A549 treated with Mapracorat at 1 μM for 4 hours (cell line): Measurements from ENCODE around the gene SOWAHD. TPM values are rescaled to one million over a fixed set of nuclear protein-coding genes. Genes with fewer than 3 reads are reported as not detected.

ENCODE experiments used
- total RNA-seq: library from RNA; stranded (reverse); fragments of 200-300 nt; extraction: Qiagen RNA extraction; gene quantifications from 5 replicates; pipeline ENCODE4 v1.2.3, GENCODE V29; 2022

SOWAHD gene, protein sequence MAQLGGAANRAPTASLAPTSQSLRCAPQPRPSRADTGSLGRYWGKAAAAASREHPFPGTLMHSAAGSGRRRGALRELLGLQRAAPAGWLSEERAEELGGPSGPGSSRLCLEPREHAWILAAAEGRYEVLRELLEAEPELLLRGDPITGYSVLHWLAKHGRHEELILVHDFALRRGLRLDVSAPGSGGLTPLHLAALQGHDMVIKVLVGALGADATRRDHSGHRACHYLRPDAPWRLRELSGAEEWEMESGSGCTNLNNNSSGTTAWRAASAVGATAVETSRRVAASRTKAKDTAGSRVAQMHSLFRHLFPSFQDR
- total RNA-seq, result 0.15 to 0.19 TPM in 2 of 5 replicates, not detected in the others

DNA sequence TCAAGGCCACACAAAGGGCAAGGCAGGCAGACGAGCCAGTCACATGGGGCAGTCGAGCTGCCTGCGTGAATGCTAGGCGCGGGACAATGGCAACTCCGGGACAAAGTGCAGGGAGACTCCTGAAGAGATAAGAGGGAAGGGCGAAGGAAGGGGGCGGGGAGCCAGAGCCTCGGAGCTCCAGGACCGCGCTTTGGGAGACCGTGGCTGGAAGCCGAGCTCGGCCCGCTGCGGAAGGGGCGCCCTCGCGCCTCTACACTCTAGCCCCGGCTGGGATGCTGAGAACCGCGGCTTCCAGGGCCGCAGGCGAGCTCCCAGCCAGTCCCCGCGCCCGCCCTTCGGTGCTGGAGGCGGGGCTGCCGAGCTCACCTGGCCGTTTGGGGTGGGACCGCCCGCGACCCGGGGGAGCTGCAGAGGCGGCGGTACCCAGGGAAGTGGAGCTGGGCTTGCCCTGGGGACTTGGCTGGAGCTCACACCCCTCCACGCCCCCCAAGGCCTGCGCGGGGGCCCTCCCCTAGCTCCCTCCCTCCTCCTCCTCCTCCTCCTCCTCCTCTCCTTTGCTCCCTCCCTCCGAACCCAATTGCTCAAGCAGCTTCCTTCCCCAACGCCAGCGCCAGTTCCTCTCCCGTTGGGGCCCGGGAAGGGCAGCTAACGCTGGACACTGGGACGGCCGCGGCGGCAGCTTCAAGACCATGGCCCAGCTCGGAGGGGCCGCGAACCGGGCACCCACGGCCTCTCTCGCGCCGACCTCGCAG, at the start of gene SOWAHD:
Gene SOWAHD, plus strand, starts transcription at position 610 of the 752 bp plus-strand sequence. Its CDS starts 80 bp downstream, at position 690.

DNA sequence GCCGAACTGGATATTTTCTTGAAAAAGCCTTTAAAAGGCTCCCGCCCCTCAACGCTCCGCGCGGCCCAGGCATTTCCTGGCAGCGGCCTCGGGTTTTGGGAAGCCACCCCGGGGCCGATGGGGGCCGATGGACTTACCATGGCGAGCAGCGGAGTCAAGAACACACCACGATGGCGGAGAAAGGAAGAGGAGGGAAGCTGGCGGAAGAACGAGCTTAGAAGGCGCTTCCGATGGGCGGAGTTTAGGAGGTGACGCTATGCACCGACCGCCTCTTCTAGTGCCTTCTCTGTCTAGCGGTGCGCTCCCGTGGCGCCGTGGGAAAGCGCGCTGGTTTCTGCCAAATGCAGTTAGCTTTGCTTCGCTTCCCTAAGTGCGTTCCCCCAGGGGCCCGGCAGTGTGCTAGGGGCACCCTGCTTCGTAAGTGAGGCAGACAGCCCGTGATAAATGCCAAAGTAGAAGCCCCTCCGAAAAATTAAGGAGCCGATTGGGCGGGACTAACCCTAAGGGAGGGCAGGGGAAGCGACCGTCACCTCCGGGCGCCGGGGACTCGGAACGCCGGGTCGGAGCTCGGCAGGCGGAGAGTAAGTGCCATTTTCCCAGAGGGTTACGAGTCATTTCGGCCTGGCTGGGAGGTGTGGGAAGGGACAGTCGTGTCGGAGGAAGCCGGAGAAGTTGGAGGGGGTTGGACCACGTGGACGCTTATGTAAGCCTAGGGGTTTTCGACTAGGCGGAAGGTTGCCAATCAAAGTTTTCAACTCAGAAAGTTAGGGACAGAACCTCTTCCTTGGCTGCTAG, 33.2 kb downstream of the SOWAHD start, which contains the start of gene RPL39:
Gene RPL39, minus strand, starts transcription at position 194 of the 795 bp plus-strand sequence. Its CDS starts 54 bp downstream, at position 140.

Other genes starting within 250 kb of the SOWAHD start
- 30.6 to 40.8 TPM (median 30.8 TPM) in 5 replicates for gene STEEP1, start 193.2 kb upstream of the SOWAHD start, total RNA-seq
- gene UBE2A, start 184.0 kb upstream of the SOWAHD start, total RNA-seq, result 133 to 145 TPM (median 142 TPM) in 5 replicates
- 16.8 to 18.7 TPM (median 17.0 TPM) in 5 replicates for gene NKRF, start 152.2 kb upstream of the SOWAHD start, total RNA-seq
- gene SEPTIN6, start 65.4 kb upstream of the SOWAHD start, total RNA-seq, result 9.6 to 12.6 TPM (median 10.9 TPM) in 5 replicates
- gene RPL39, start 33.0 kb downstream of the SOWAHD start, total RNA-seq, result 3,384 to 5,279 TPM (median 3,551 TPM) in 5 replicates
- gene UPF3B, start 94.4 kb downstream of the SOWAHD start, total RNA-seq, result 17.3 to 23.5 TPM (median 18.9 TPM) in 5 replicates
- 27.9 to 31.5 TPM (median 30.4 TPM) in 5 replicates for gene RNF113A, start 113.1 kb downstream of the SOWAHD start, total RNA-seq
- 230 to 315 TPM (median 247 TPM) in 5 replicates for gene NDUFA1, start 113.2 kb downstream of the SOWAHD start, total RNA-seq
- not detected in 5 replicates for gene AKAP14, start 137.3 kb downstream of the SOWAHD start, total RNA-seq
- 6.9 to 7.8 TPM (median 7.1 TPM) in 5 replicates for gene NKAP, start 185.2 kb downstream of the SOWAHD start, total RNA-seq